ENCODE results near the gene NACC2. TPM values are rescaled to one million over a fixed set of nuclear protein-coding genes. Genes with fewer than 3 reads are reported as not detected.

Gene NACC2
- total RNA-seq, 1 donor from 2014 or later: 34.0 TPM

- Mint-ChIP-seq H3K27me3 (ENCODE audit: low read depth, unreplicated experiment) (no peaks in the 10 kb centered on the region), H3K36me3 (ENCODE audit: low read depth, unreplicated experiment) (no peaks in the 10 kb centered on the region), H3K4me1 (ENCODE audit: low read depth, unreplicated experiment) (peaks cover 8% of the 10 kb centered on the region), H3K4me3 (ENCODE audit: unreplicated experiment) (no peak overlapping the region), H3K9me3 (ENCODE audit: unreplicated experiment) (no peaks in the 10 kb centered on the region), H3K27ac (ENCODE audit: unreplicated experiment) (no peak overlapping the region)
- Histone ChIP-seq H2AFZ (ENCODE audit: low read depth, low read length) (no peak overlapping the region), H3K9me3 (ENCODE audit: insufficient read depth, low read depth, low read length) (no peaks in the 10 kb centered on the region), H3K27me3 (ENCODE audit: insufficient read depth, low read length) (no peaks in the 10 kb centered on the region), H3K9ac (ENCODE audit: low read length) (no peak overlapping the region), H3K27ac (ENCODE audit: low read depth, low read length) (no peak overlapping the region), H3K4me2 (ENCODE audit: low read length) (no peak overlapping the region), H3K79me2 (ENCODE audit: insufficient read depth, low read length) (peaks cover 96% of the 10 kb centered on the region), H4K20me1 (ENCODE audit: insufficient read depth, low read length) (peaks cover 93% of the 10 kb centered on the region), H3K4me3 (ENCODE audit: insufficient read depth, low read depth, low read length) (no peak overlapping the region), H3K4me1 (ENCODE audit: insufficient read depth, low read length) (peaks cover 15% of the 10 kb centered on the region), H3K36me3 (ENCODE audit: insufficient read depth, low read length) (no peaks in the 10 kb centered on the region)
- no peak for DNase-seq (ENCODE audit: low read depth)
- TF ChIP-seq EZH2 (IDR thresholded peaks at IDR 0.05; ENCODE audit: insufficient read depth, low read length): no peak
- no peak for TF ChIP-seq CTCF (IDR thresholded peaks at IDR 0.05; ENCODE audit: insufficient read depth, low read depth, low read length)
- no peak for FAIRE-seq
These were observed 7.9 kb downstream of the NACC2 start for GRCh38 chr9:136086951-136087740.

- Mint-ChIP-seq H3K27me3 (ENCODE audit: low read depth, unreplicated experiment) (no peaks in the 10 kb centered on the region), H3K27ac (ENCODE audit: unreplicated experiment) (no peak overlapping the region), H3K9me3 (ENCODE audit: unreplicated experiment) (no peaks in the 10 kb centered on the region), H3K4me3 (ENCODE audit: unreplicated experiment) (no peak overlapping the region), H3K36me3 (ENCODE audit: low read depth, unreplicated experiment) (no peaks in the 10 kb centered on the region), H3K4me1 (ENCODE audit: low read depth, unreplicated experiment) (peaks cover 2% of the 10 kb centered on the region)
- Histone ChIP-seq H3K79me2 (ENCODE audit: insufficient read depth, low read length) (peaks cover 96% of the 10 kb centered on the region), H3K4me1 (ENCODE audit: insufficient read depth, low read length) (peaks cover 9% of the 10 kb centered on the region), H3K9ac (ENCODE audit: low read length) (no peak overlapping the region), H3K27me3 (ENCODE audit: insufficient read depth, low read length) (no peaks in the 10 kb centered on the region), H2AFZ (ENCODE audit: low read depth, low read length) (no peak overlapping the region), H3K27ac (ENCODE audit: low read depth, low read length) (no peak overlapping the region), H3K9me3 (ENCODE audit: insufficient read depth, low read depth, low read length) (no peaks in the 10 kb centered on the region), H3K36me3 (ENCODE audit: insufficient read depth, low read length) (no peaks in the 10 kb centered on the region), H4K20me1 (ENCODE audit: insufficient read depth, low read length) (peaks cover 92% of the 10 kb centered on the region), H3K4me3 (ENCODE audit: insufficient read depth, low read depth, low read length) (no peak overlapping the region), H3K4me2 (ENCODE audit: low read length) (no peak overlapping the region)
- DNase-seq (ENCODE audit: low read depth) (no peak), FAIRE-seq (no peak)
- no peak for TF ChIP-seq EZH2 (IDR thresholded peaks at IDR 0.05; ENCODE audit: insufficient read depth, low read length)
- TF ChIP-seq CTCF (IDR thresholded peaks at IDR 0.05; ENCODE audit: insufficient read depth, low read depth, low read length): no peak
These were observed 8.7 kb downstream of the NACC2 start for GRCh38 chr9:136086213-136086881.

GRCh38 chr9:136085815-136086212 lies 9.3 kb downstream of the NACC2 start:
- H3K4me3 ChIP-seq (ENCODE audit: insufficient read depth, low read depth, low read length): no peak overlapping the region
- H3K36me3 Mint-ChIP-seq (ENCODE audit: low read depth, unreplicated experiment): no peaks in the 10 kb centered on the region

More at GRCh38 chr9:136085815-136086212, 9.3 kb downstream of the NACC2 start:
- no peak overlapping the region for H3K27ac Mint-ChIP-seq (ENCODE audit: unreplicated experiment)
- H3K36me3 ChIP-seq (ENCODE audit: insufficient read depth, low read length): no peaks in the 10 kb centered on the region
- H3K27me3 Mint-ChIP-seq (ENCODE audit: low read depth, unreplicated experiment): no peaks in the 10 kb centered on the region
- DNase-seq (ENCODE audit: low read depth) (no peak), FAIRE-seq (no peak)
- H3K4me1 ChIP-seq (ENCODE audit: insufficient read depth, low read length): peaks cover 4% of the 10 kb centered on the region
- H4K20me1 ChIP-seq (ENCODE audit: insufficient read depth, low read length): peaks cover 92% of the 10 kb centered on the region
- H3K79me2 ChIP-seq (ENCODE audit: insufficient read depth, low read length): peaks cover 96% of the 10 kb centered on the region
- no peaks in the 10 kb centered on the region for H3K9me3 Mint-ChIP-seq (ENCODE audit: unreplicated experiment)
- no peak overlapping the region for H3K4me2 ChIP-seq (ENCODE audit: low read length)
- H3K9ac ChIP-seq (ENCODE audit: low read length): no peak overlapping the region
- no peaks in the 10 kb centered on the region for H3K4me1 Mint-ChIP-seq (ENCODE audit: low read depth, unreplicated experiment)
- no peak for TF ChIP-seq EZH2 (IDR thresholded peaks at IDR 0.05; ENCODE audit: insufficient read depth, low read length)
- TF ChIP-seq CTCF (IDR thresholded peaks at IDR 0.05; ENCODE audit: insufficient read depth, low read depth, low read length): no peak
- H3K4me3 Mint-ChIP-seq (ENCODE audit: unreplicated experiment): no peak overlapping the region
- H2AFZ ChIP-seq (ENCODE audit: low read depth, low read length): no peak overlapping the region
- no peaks in the 10 kb centered on the region for H3K27me3 ChIP-seq (ENCODE audit: insufficient read depth, low read length)
- no peak overlapping the region for H3K27ac ChIP-seq (ENCODE audit: low read depth, low read length)
- H3K9me3 ChIP-seq (ENCODE audit: insufficient read depth, low read depth, low read length): no peaks in the 10 kb centered on the region

Measured in astrocyte (in vitro differentiated cells and primary cell).